ENCODE data around the gene INS. TPM values are rescaled to one million over a fixed set of nuclear protein-coding genes. Genes with fewer than 3 reads are reported as not detected.
A peak's percentile ranks its signal among the peaks of the same experiment; 100 is the strongest.

Gene INS
- total RNA-seq, 4 donors from 2014 or later = not detected

DNA sequence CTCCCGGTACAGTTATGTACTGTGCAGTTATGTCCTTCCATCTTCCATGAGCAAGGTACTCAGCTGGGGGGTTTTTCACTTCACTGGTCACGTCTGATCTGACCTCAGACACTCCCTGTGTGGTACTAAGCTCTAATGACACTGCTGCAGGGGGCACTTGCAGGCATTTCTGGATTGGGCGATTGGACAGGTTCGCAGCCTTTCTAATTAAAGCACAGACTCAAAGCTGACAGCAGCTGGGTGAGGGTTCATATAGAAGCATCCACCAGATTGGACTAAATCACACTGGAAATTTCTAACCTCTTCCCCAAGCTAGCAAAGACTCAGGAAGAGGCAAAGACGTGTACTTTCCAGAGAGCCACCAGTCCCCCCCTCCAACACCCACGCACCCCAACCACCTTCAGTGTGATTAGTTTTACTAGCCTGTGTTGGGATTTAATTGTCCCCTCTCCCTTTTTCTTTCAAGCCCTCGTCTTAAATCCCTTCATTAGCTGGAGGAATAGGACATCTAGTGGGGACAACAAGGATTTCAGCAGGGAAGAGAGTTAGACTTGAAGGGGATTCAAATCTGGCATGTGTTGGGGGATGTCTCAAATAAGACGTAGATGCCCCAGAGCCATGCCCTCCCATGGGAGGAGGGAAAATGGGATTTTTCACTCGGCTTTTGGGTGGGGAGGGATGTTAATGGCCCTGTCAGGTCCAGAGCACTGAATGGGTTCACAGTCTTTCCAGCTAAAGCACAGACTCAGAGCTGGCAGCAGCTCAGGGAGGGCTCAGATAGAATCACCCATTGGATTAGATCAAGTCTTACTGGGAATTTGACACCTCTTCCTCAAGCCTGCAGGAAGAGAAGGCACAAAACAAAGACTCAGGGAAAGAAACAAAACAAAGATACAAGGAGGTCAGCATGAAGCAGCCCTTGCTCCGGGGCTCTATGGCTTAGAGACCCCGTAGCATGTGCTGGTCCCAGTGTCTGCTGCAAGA, 10.9 kb downstream of the INS start:
- no peak for DNase-seq
- H3K27ac ChIP-seq = no peak overlapping the region
- H3K36me3 ChIP-seq = no peaks in the 10 kb centered on the region
- no peaks in the 10 kb centered on the region for H3K9me3 ChIP-seq
- TF ChIP-seq POLR2A (IDR thresholded peaks at IDR 0.05) = no peak
- TF ChIP-seq CTCF (IDR thresholded peaks at IDR 0.05) = peak in 5 of 6 experiments; percentile 10 to 55 (median 35)
- H3K4me3 ChIP-seq = no peak overlapping the region
- peaks cover 4 to 8% (median 6%) of the 10 kb centered on the region in 3 donors for H3K4me1 ChIP-seq
- intact Hi-C loops (cut with DNase I) = loop anchor here (5.0 to 10.0 kb wide), 2 partner anchors 455 to 498 kb away; partner anchors contain the start of gene KRTAP5-6
- WGBS, 2 donors = 19 to 22% methylated on average over 9 to 11 of the region's 11 CpGs
- peaks cover 4 to 81% (median 19%) of the 10 kb centered on the region in 4 donors for H3K27me3 ChIP-seq

DNA sequence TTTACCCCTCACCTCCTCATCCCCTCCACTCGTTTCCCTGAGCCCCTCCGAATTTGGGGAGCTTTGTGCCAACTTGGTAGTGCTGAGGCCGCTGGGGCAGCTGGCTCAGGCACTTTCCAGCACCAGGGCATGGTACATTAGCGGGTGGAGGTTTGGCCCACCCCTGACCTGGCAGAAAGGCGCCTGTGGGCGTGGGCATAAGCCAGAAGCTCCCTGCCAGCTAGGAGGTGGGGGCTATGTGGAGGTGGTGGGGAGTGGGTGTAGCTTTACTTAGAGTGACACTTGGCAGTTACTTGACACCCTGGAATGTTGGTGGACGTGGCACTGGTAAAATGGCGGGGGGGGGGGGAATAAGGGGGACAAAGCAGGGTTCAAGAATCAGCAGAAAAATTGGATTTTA, 11.5 kb downstream of the INS start:
- Histone ChIP-seq H3K27ac (no peak overlapping the region), H3K27me3 (peaks cover 9 to 84% (median 25%) of the 10 kb centered on the region in 4 donors), H3K9me3 (no peaks in the 10 kb centered on the region), H3K36me3 (no peaks in the 10 kb centered on the region), H3K4me3 (no peak overlapping the region), H3K4me1 (peaks cover 4 to 10% (median 6%) of the 10 kb centered on the region in 3 donors)
- WGBS, 2 donors = 36 to 40% methylated on average over 2 to 6 of the region's 8 CpGs
- DNase-seq = no peak
- TF ChIP-seq CTCF (IDR thresholded peaks at IDR 0.05) (no peak), POLR2A (IDR thresholded peaks at IDR 0.05) (no peak)
- intact Hi-C loops (cut with DNase I) = no loop called here

DNA sequence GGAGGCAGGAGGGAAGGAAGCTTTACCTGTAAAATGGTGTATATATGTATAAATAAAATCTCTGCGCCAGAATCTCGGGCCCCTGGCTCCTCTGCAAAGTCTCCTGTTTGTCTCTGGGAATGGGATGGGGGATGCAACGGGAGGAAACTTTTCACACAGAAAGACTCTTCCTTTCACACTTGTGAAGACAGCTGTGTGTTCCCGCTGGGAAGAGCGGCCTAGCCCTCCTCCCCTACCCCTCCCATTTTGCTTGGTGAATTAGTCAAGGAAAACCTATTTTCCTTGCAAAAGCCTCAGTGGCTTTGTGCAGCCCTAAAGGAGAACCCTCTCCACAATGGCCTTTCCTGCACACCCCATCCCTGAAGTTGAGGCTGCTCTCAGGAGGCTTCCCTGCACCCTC, 12.4 kb downstream of the INS start:
- Histone ChIP-seq H3K27me3 (peaks cover 16 to 89% (median 32%) of the 10 kb centered on the region in 4 donors), H3K4me1 (peaks cover 8 to 19% (median 10%) of the 10 kb centered on the region in 3 donors), H3K9me3 (no peaks in the 10 kb centered on the region), H3K27ac (no peak overlapping the region), H3K36me3 (no peaks in the 10 kb centered on the region), H3K4me3 (no peak overlapping the region)
- TF ChIP-seq CTCF (IDR thresholded peaks at IDR 0.05) = no peak
- no peak for TF ChIP-seq POLR2A (IDR thresholded peaks at IDR 0.05)
- no peak for DNase-seq
- 47% methylated on average over 5 of the region's 5 CpGs; no CpG with 5 or more reads in 1 of the 2 donors for WGBS, 2 donors
- intact Hi-C loops (cut with DNase I) = no loop called here

- intact Hi-C loops (cut with DNase I) = no loop called here
- no peaks in the 10 kb centered on the region for H3K36me3 ChIP-seq
- H3K27me3 ChIP-seq = peaks cover 16 to 91% (median 41%) of the 10 kb centered on the region in 4 donors
- no peak overlapping the region for H3K4me3 ChIP-seq
- H3K27ac ChIP-seq = no peak overlapping the region
- TF ChIP-seq POLR2A (IDR thresholded peaks at IDR 0.05) (no peak), CTCF (IDR thresholded peaks at IDR 0.05) (no peak)
- H3K4me1 ChIP-seq = peaks cover 8 to 31% (median 12%) of the 10 kb centered on the region in 3 donors
- WGBS, 2 donors = 7% methylated on average over 3 of the region's 11 CpGs; no CpG with 5 or more reads in 1 of the 2 donors
- no peaks in the 10 kb centered on the region for H3K9me3 ChIP-seq
- no peak for DNase-seq
These were observed 13.6 kb downstream of the INS start for GRCh38 chr11:2147391-2147790.

- H3K27me3 ChIP-seq = peaks cover 17 to 100% (median 50%) of the 10 kb centered on the region in 4 donors
These were observed 15.0 kb downstream of the INS start for GRCh38 chr11:2146051-2146450.

More at GRCh38 chr11:2146051-2146450, 15.0 kb downstream of the INS start:
- no peak overlapping the region for H3K4me3 ChIP-seq
- DNase-seq = no peak
- TF ChIP-seq CTCF (IDR thresholded peaks at IDR 0.05) = no peak
- TF ChIP-seq POLR2A (IDR thresholded peaks at IDR 0.05) = no peak
- no peak overlapping the region for H3K27ac ChIP-seq
- intact Hi-C loops (cut with DNase I) = no loop called here
- H3K9me3 ChIP-seq = no peaks in the 10 kb centered on the region
- 39 to 48% methylated on average over 4 to 5 of the region's 19 CpGs for WGBS, 2 donors
- H3K4me1 ChIP-seq = peaks cover 4 to 23% (median 6%) of the 10 kb centered on the region in 3 donors
- H3K36me3 ChIP-seq = no peaks in the 10 kb centered on the region

All from esophagus squamous epithelium (tissue), 5 donors.